AG09319 (cell line): ENCODE measurements around the gene CLASP1.

Experiments used
- DNase-seq: peaks from one replicate; pipeline ENCODE4 v3.0.0-alpha.2; 2010; ENCODE audit warnings: low read depth; ENCODE audit errors: extremely low read depth
- CTCF ChIP-seq: IDR thresholded peaks from 2 replicates; pipeline ENCODE4 v1.5.1; 2011; ENCODE audit warnings: low read depth, mild to moderate bottlenecking, inconsistent platforms, low read length, moderate library complexity

The CLASP1 gene

GRCh38 chr2:121362774-121363173 is 286.5 kb downstream of the CLASP1 start:
- no peak for DNase-seq
- no peak for TF ChIP-seq CTCF

GRCh38 chr2:121362226-121362625 is 287.0 kb downstream of the CLASP1 start:
- TF ChIP-seq CTCF, result no peak
- DNase-seq, result no peak

- TF ChIP-seq CTCF, result no peak
- DNase-seq, result no peak
These were observed 288.5 kb downstream of the CLASP1 start for GRCh38 chr2:121360566-121361300.

DNA sequence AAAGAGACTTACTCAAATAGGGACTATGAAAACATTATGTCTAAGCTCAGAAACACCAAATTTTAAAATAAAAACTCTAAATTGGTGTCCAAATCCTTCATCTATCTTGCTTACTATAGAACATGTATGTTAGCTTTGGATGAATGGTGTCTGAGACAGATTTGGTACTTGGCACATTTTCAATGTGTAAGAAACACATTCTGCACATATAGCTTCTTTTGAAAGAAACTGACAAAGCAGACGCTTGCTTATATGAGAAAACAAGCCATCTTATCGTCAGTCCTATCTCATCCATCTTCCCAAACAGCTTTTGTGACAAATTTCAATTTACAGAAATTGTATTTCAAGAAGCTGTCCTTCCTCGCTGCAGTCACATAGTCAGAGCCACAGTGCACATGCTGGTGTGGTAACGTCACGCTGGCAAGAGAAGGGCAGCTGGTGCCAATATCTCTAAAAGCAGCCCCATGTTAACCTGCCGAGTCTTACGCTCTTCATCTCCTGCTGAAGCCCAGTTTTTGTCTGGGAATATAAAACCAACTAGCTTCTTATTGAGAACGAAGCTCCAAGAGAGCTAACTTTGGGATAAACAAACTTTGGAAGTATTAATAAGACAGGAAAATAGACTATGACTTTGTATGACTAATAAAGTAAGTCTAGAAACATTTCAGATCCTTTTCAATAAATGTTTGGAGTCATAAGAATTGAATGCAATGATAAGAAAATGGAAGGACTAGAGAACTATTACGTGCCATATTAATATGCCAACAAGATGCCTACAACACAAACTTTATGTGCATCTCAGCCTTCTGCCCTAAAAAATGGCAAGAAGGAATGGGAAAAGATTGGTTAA is 289.3 kb downstream of the CLASP1 start:
- no peak for DNase-seq
- no peak for TF ChIP-seq CTCF

DNA sequence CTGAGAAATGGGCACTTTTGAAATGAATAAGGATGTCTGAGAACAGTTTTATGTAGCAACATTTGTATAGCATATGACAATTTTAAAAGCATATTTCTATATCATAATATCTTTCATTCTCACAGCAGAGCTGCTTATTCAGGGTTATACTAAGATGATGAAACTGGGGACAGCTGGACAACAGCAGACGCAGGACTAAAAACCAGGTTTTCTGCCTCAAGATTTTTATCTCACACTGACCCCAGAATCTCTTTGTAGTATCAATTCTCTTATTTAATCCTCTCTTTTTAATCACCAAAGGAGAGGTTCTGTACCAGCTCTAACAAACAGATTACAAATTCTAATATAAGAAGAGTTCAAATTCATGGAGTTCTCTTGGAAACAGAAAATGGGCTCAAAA is 290.1 kb downstream of the CLASP1 start:
- TF ChIP-seq CTCF, result no peak
- no peak for DNase-seq

DNA sequence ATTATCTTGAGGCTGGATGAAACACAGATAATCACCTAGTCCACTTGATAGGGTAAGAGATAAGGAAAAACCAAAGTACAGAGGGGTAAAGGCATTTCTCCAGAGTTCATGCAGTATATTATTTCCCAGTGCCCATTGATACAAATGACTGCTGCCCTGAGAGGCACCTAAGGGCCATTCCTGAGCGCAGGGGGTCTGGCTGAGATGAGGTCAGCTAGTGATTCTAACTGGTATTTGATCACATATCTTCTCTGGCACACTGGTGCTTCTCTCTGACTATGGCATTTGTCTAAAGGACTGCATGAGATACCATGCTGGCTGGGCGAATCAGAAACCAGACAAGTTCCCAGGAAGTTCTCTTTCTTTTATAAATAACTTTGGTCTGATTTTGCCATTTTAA is 291.0 kb downstream of the CLASP1 start:
- DNase-seq, result no peak
- TF ChIP-seq CTCF, result no peak

GRCh38 chr2:121356058-121356640 is 293.1 kb downstream of the CLASP1 start:
- peak; percentile 28 for DNase-seq
- peak; percentile 79 for TF ChIP-seq CTCF
